HFFc6 (cell line): ENCODE data around the gene ADSS2. TPM values are rescaled to one million over a fixed set of nuclear protein-coding genes. Genes with fewer than 3 reads are reported as not detected.
"Not testable (repeated sequence)": the region's sequence is repeated elsewhere in the genome, so short reads cannot be mapped to it uniquely, and the experiment has no call there.

Experiments used
- DNase-seq: peaks from one replicate; pipeline ENCODE4 v3.0.0-alpha.2; 2018
- H3K27ac Mint-ChIP-seq: 2 replicates; pipeline ENCODE4 v1.8.0; 2020; ENCODE audit warnings: mild to moderate bottlenecking, mixed read lengths
- H3K27me3 Mint-ChIP-seq: 2 replicates; pipeline ENCODE4 v1.8.0; 2021; ENCODE audit warnings: mild to moderate bottlenecking, moderate library complexity, mixed read lengths; ENCODE audit not compliant: insufficient read depth
- H3K36me3 Mint-ChIP-seq: 2 replicates; pipeline ENCODE4 v1.8.0; 2021; ENCODE audit warnings: low read depth, mixed read lengths
- H3K4me1 Mint-ChIP-seq: 2 replicates; pipeline ENCODE4 v1.8.0; 2020; ENCODE audit warnings: low read depth, mixed read lengths
- H3K4me3 Mint-ChIP-seq: 2 replicates; pipeline ENCODE4 v1.8.0; 2020; ENCODE audit warnings: mild to moderate bottlenecking, moderate library complexity, mixed read lengths
- H3K9me3 Mint-ChIP-seq: 2 replicates; pipeline ENCODE4 v1.8.0; 2020; ENCODE audit warnings: mild to moderate bottlenecking, mixed read lengths
- CTCF ChIP-seq: fragments of 200-600 bp; sonication (generic); IDR thresholded peaks from 2 replicates; pipeline ENCODE4 v1.5.0; 2021; ENCODE audit warnings: antibody characterized with exemption, mild to moderate bottlenecking
- total RNA-seq, 6 experiments: library from RNA; stranded (reverse); fragmentation: NEBNext Ultra II Directional; extraction: Animal tissue kit (Norgen Biotek cat#: 25700); gene quantifications; 2 replicates in 1 of 6; 3 replicates in 5 of 6; pipeline ENCODE4 v1.2.3, GENCODE V29; 2021

Gene ADSS2
- total RNA-seq, 6 experiments from 2014 or later: 38.6 to 45.0 (median 41.1) TPM

DNA sequence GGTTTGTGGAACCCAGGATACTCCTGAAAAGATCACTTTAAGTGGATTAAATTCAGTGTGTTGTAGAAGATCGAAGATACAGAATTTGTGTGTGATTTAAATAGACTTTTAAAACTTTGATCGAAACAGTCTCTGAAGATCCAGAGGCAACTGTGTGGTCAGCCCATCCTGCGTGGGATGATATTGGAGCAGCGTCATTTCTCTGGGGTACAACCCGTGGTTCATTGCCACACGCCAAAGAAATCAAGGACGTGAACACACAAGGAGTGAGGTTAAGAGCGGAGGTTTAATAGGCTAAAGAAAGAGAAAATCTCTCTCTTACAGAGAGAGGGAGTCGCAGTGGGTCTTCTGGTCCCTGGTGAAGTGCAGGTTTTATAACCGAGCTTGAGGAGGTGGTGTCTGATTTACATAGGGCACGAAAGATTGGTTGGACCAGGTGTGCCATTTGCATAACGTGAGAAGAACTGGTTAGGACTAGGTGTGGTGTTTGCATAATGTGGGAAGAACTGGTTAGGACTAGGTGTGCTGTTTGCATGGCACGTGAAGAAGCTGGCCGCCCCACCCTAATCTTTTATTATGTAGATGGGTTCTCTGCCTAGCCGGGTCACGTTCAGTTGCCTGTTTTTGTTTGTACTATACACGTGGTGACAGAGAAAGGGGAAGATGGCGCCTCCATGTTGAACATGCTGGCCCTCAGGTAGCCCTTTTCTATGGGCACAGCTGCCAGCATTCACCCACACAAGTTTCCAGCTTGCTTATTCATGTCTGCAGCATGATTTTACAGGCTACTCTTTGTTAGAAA, 82.3 kb downstream of the ADSS2 start:
- H3K4me3 Mint-ChIP-seq: no peak overlapping the region
- H3K9me3 Mint-ChIP-seq: peaks cover 6% of the 10 kb centered on the region
- TF ChIP-seq CTCF: no peak
- peaks cover 8% of the 10 kb centered on the region; the same call in 1 of the 2 replicates for H3K27me3 Mint-ChIP-seq
- no peak for DNase-seq
- peaks cover 4% of the 10 kb centered on the region; the same call in 1 of the 2 replicates for H3K4me1 Mint-ChIP-seq
- H3K36me3 Mint-ChIP-seq: peaks cover 9% of the 10 kb centered on the region
- H3K27ac Mint-ChIP-seq: no peak overlapping the region

- no peak overlapping the region for H3K27ac Mint-ChIP-seq
- no peak for TF ChIP-seq CTCF
These were observed 83.4 kb downstream of the ADSS2 start for GRCh38 chr1:244368279-244368678.

DNA sequence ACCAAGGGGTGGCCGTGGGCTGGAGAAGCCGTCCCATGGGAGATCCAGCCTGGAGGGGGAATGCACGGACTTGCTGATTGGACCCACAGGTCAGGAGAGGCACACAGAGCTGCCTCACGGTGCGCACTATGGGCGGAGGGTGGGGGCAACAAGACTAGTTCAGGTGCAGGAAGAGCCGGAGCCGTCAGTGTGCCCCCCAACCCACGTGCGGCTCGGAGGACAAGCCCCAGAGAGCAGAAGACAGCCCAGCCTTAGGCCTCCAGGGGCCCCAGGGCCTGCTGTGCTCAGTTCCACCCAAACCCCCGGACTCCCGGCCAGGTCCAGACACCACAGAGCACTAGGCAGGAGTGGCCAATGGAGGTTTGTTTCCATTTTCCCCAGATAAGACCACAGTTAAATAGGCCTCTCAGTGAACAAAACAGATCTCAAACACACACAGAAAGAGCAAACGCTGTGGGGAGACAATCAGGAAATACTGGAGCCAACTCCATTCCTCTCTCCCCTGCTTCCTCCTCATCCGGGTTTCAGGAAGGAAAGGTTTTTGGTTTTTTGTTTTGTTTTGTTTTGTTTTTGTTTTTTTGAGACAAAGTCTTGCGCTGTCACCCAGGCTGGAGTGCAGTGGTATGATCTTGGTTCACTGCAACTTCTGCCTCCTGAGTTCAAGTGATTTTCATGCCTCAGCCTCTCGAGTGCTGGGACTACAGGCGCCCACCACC, 84.2 kb downstream of the ADSS2 start:
- peaks cover 8% of the 10 kb centered on the region; the same call in 1 of the 2 replicates for H3K27me3 Mint-ChIP-seq
- peaks cover 6% of the 10 kb centered on the region for H3K4me1 Mint-ChIP-seq
- peaks cover 9% of the 10 kb centered on the region for H3K36me3 Mint-ChIP-seq
- DNase-seq: no peak
- no peak overlapping the region for H3K4me3 Mint-ChIP-seq
- no peak overlapping the region for H3K27ac Mint-ChIP-seq
- peaks cover 6% of the 10 kb centered on the region for H3K9me3 Mint-ChIP-seq
- no peak for TF ChIP-seq CTCF

More at GRCh38 chr1:244368279-244368678, 83.4 kb downstream of the ADSS2 start:
- no peak for DNase-seq
- H3K4me1 Mint-ChIP-seq: peaks cover 4% of the 10 kb centered on the region; the same call in 1 of the 2 replicates
- peaks cover 8% of the 10 kb centered on the region; the same call in 1 of the 2 replicates for H3K27me3 Mint-ChIP-seq
- H3K36me3 Mint-ChIP-seq: peaks cover 9% of the 10 kb centered on the region
- peaks cover 6% of the 10 kb centered on the region for H3K9me3 Mint-ChIP-seq
- H3K4me3 Mint-ChIP-seq: no peak overlapping the region

DNA sequence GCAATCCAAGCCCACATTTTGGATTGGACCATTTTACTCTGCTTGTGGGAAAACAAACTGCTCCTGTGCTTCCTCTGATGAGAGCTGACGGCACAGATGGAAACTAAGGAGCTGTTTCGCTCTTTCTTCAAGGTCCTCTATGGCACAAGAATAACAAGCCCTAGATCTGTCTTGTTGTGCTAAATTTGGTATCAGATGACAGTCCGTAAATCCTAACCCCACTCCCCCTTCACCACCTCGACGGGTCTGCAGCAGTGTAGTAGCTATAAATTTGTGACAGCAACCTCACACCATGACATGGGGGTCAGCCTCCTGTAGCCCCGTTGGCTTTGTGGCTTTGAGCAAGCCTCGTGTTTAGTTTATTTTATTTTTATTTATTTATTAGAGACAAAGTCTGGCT, 85.9 kb downstream of the ADSS2 start:
- H3K27me3 Mint-ChIP-seq: peaks cover 1% of the 10 kb centered on the region
- H3K27ac Mint-ChIP-seq: no peak overlapping the region
- H3K9me3 Mint-ChIP-seq: peaks cover 6% of the 10 kb centered on the region
- H3K4me1 Mint-ChIP-seq: peaks cover 15% of the 10 kb centered on the region
- H3K36me3 Mint-ChIP-seq: peaks cover 9% of the 10 kb centered on the region
- no peak for DNase-seq
- no peak overlapping the region for H3K4me3 Mint-ChIP-seq
- no peak for TF ChIP-seq CTCF

DNA sequence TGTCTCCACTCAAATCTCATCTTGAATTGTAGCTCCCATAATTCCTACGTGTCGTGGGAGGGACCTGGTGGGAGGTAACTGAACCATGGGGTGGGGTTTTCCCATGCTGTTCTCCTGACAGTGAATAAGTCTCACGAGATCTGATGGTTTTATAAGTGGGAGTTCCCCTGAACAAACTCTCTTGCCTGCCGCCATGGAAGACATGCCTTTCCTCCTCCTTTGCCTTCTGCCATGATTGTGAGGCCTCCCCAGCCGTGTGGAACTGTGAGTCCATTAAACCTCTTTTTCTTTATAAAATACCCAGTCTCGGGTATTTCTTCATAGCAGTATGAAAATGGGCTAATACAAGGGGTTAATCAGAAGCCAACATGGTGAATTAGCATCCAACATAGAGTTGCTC, 86.4 kb downstream of the ADSS2 start:
- not testable (repeated sequence) for H3K4me3 Mint-ChIP-seq, DNase-seq, H3K9me3 Mint-ChIP-seq, H3K36me3 Mint-ChIP-seq, H3K27ac Mint-ChIP-seq, H3K27me3 Mint-ChIP-seq
- H3K4me1 Mint-ChIP-seq: peaks cover 18% of the 10 kb centered on the region

GRCh38 chr1:244362476-244362875, 89.2 kb downstream of the ADSS2 start:
- H3K27me3 Mint-ChIP-seq: peaks cover 2% of the 10 kb centered on the region; the same call in 1 of the 2 replicates
- peaks cover 18% of the 10 kb centered on the region for H3K4me1 Mint-ChIP-seq
- TF ChIP-seq CTCF: no peak
- H3K36me3 Mint-ChIP-seq: peaks cover 9% of the 10 kb centered on the region
- H3K4me3 Mint-ChIP-seq: no peak overlapping the region; the same call in 1 of the 2 replicates
- DNase-seq: no peak
- peaks cover 6% of the 10 kb centered on the region for H3K9me3 Mint-ChIP-seq
- peak overlapping the region; percentile 92 for H3K27ac Mint-ChIP-seq
